ENCODE data around the gene BPHL.
"Not testable (repeated sequence)": the region's sequence is repeated elsewhere in the genome, so short reads cannot be mapped to it uniquely, and the experiment has no call there.

BPHL gene

DNA sequence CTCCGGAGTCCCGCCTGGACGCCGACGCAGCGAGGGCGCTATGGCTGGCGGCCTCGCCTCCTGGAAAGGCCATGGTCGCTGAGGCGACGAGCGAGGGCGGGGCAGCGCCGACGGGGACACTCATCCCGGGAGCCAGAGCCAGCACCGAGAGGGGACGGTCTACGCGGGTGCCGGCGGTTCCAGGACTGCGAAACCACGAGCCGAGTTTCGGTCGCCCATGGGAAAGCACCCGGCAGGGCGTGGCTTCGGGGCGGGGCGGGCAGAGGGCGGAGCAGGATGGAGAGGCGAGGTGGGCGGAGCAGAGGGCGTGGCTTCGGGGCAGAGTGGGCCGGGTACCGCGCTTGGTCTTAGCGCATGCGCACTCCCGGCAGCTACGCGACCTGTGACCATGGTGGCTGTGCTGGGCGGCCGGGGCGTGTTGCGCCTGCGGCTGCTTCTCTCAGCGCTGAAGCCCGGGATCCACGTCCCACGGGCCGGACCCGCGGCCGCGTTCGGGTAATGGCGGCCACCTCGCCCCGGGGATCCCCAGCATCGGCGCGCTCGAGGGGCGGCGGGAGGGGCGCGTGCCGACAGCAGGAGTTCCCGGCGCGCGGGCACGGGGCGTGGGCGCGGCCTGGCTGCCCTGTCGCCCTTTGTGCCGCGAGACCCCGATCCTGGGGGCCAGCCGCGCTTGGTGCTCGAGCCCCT is at the start of gene BPHL:
TSS of gene BPHL (plus strand) at position 359 of the 687 bp plus-strand sequence. CDS start at position 389, 30 bp downstream.
- DNase-seq (ENCODE audit: low spot score): peak; percentile 100

DNA sequence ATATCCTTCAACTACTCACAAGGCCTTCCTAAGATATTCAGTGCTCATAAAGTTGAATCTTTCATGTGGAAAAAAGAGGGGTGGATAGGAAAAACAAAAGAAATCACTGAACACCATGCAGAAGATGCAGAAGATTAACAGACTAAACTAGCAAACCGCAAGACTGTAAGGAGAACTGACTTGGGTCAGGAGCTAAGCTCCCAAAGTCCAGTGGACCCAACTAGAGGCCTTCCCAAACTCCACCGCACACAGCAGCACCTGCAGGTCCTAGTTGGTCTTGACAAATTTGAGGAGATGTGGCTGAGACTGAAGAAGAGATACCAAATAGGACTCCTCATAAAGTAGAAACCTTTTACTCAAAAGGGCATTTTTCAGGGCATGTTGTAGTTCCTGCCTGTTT is 46.9 kb upstream of the BPHL start:
- no peak for DNase-seq (ENCODE audit: low spot score)

DNA sequence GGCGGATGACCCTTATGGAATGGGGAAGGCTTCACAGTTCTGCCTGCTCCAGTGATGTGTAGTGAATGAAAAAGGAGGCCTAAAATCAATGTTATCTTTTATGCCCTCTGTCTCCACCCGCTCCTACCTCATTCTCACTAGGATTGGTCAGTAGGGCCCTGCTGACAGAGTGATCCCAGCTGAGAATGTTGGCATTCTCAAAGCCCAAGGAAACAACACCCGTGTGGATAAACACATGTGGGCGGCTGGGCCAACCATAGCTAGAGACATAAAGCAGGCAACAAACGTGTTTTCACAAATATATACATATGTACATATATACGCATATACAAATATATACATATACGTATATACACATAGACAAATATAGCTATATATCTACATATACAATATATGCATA is 45.7 kb upstream of the BPHL start:
- DNase-seq (ENCODE audit: low spot score): no peak

DNA sequence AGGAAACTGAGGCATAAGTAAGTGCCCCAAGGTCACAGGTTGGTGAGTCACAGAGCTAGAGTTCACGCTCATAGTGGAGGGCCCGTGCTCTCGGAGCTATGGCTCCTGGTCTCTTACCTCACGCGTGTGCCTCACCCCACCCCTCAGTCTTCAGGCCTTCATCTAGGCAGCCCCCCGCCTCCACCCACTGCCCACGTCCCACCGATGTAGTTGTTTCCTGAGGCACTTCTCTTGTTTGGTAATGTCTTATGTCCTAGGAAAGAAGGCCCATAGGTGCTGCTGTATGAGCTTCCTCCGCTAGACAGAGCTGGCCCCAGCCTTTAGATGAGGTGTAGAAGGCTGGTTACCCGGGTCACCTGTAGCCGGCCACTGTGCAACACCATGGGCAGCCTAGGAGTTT is 45.1 kb upstream of the BPHL start:
- no peak for DNase-seq (ENCODE audit: low spot score)

DNA sequence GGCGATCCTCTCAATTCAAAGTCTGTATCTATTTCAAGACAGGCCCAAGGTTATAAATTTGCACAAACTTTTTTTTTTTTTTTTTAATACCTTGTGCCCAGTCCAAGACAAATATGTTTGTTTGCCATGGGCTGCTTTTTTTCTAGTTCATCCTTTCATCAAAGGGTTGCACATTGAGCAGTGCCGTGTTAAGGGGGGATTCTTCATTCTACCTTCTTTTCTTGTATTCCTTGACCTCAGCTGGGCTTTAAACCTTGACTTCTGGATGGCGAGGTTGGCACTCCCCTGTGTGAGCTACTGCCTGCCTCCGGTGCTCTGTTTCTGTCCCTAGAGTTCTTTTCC is 42.8 kb upstream of the BPHL start:
- no peak for DNase-seq (ENCODE audit: low spot score)

DNA sequence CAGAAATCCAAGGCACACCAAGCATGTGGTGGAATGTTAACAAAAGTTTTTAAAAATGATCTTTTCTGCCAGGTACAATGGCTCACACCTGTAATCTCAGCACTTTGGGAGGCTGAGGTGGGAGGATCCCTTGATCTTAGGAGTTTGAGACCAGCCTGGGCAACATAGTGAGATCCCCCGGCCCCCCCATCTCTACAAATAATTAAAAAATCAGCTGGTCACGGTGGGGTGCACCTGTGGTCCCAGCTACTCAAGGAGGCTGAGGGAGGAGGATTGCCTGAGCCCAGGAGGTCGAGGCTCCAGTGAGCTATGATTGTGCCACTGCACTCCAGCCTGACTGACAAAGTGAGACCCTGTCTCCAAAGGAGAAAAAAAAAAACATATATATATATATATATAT is 42.2 kb upstream of the BPHL start:
- DNase-seq (ENCODE audit: low spot score): no peak

DNA sequence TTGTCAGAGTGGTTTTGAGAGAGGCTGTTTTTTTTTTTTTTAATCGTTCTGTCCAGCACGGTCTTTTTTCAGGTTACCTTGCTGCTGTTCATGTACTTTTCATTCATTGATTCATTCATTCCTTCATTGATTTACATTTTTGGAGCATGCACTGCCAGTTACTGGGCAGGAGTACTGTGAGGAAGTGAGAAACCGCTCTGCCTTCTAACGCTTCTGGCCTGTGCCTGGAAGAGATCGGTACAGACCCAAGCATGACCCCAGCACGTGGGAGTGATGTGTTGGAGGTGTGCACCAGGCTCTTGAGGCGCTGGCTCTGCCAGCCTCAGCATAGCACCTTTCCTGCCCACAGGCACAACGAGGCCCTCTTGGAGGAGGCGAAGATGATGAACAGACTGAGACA is 41.1 kb upstream of the BPHL start:
- no peak for DNase-seq (ENCODE audit: low spot score)

DNA sequence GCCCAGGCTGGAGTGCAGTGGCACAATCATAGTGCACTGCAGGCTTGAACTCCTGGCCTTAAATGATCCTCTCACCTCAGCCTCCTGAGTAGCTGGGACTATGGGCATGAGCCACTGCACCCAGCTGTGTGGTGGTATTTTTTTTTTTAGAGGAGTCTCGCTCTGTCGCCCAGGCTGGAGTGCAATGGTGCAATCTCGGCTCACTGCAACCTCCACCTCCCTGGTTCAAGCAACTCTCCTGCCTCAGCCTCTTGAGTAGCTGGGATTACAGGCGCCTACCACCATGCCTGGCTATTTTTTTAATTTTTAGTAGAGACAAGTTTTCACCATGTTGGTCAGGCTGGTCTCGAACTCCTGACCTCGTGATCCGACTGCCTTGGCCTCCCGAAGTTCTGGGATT is 39.6 kb upstream of the BPHL start:
- not testable (repeated sequence) for DNase-seq (ENCODE audit: low spot score)

DNA sequence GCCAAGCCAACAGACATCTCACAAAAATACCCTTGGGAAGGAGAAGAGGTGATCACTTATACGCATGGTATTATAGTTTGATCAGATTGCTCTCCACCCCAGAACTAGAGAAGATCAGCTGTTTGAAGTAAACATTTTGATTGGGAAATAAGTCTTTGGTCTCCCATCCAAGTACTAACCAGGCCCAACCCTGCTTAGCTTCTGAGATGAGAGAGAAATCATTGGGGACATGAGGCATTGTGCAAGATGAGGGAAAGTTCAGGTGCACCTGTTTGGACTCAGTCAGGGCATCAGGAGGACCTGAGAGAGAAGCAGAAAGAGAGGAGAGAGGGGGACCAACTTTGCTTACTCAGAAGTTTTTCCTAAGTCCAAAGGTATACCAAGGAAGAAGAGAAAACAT is 38.8 kb upstream of the BPHL start:
- DNase-seq (ENCODE audit: low spot score): no peak

DNA sequence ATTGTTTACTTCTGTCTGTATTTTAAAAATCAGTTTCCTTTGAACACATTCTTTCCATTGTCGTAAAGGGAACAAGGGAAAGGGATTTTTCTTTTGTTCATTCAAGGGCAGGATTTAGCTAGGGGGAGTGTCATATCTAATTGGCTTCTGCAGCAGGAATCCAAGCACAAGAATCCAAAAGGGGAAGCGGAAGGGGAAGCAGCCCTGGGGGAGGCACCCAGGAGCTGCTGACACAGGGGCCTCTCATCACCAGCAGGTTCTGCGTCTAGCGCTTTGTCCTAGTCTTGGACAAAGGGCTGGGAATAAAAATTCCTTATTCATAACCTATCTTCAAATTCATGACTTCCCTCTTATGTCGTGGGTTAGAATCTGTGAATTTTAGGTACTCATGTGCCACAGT is 36.6 kb upstream of the BPHL start:
- DNase-seq (ENCODE audit: low spot score): no peak

DNA sequence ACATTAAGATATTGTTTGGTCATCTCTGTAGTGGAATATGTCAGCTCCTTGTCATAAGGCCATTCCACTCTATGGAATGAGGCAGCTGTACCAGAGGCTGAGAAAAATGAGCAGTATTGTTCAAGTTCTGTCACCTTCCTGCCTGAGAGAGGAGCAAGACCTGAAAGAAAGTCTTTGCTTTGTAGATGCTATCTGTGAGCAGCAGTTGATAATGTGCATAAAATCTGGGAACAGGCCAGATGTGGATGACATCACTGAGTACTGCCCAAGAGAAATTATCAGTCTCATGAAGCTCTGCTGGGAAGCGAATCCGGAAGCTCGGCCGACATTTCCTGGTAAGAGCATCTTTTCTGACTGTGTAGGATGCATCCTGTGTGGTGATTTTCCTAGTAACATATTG is 33.4 kb upstream of the BPHL start:
- no peak for DNase-seq (ENCODE audit: low spot score)

DNA sequence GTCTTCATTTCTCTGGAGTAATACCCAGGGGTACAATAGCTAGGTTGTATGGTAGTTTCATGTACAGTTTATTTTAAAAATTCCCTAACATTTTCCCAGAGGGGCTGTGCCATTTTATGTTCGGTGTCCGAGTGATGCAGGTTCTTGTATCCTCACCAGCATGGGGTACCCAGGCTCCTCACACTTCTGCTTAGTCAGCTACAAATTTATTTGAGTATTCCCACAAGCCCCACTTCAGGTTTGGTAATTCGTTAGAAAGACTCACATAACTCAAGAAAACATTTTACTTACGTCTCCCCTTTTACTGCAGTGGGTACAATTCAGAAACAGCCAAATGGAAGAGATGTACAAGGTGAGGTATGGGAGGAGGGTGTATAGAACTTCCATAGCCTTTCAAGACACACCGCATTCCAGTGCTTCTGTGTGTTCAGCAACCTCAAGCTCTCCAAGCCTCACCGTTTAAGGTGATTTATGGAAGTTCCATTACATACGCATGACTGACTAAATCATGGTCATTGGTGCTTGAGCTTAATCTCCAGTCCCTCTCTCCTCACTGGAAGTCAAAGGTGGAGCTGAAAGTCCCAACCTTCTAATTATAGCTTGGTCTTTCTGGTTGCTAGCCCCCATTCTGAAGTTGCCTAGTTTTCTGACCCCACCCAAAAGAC is 32.1 kb upstream of the BPHL start:
- DNase-seq (ENCODE audit: low spot score): no peak

DNA sequence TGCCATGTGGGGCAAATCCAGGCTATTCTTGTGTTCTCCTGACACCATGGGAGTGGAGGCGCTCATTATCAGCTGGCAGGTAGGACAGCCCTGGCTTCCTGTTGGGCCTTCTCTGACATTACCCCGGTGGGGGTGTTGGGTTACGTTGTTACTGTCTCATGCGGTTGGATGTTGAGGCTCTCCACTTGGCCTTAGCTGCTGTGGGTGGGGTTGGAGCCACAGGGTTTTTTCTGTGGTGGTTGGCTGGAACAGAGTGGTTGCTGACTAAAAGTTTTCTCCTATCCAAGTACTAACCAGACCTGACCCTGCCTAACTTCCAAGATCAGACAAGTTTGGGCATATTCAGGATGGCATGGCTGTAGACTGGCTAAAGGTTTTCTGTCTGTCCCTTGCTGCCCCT is 30.1 kb upstream of the BPHL start:
- DNase-seq (ENCODE audit: low spot score): peak; percentile 64

DNA sequence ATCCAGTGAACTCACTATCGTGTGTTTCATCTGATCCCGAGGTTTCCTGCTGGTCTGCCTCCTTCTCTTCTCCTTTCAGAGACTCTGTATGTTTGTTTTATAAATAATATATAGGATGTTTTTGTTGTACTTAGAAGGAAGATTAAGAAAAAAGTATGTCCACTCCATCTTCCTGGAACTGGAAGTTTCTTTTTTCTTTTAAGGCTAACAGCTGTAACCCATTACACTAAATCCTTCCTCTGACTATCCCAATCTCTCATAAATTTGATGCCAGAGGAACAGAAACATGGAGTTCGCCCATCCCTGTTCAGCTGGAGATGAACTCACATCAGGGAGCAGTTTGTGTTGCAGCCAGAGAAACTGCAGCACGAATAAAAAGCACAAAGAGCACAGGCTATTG is 29.5 kb upstream of the BPHL start:
- DNase-seq (ENCODE audit: low spot score): peak; percentile 57

DNA sequence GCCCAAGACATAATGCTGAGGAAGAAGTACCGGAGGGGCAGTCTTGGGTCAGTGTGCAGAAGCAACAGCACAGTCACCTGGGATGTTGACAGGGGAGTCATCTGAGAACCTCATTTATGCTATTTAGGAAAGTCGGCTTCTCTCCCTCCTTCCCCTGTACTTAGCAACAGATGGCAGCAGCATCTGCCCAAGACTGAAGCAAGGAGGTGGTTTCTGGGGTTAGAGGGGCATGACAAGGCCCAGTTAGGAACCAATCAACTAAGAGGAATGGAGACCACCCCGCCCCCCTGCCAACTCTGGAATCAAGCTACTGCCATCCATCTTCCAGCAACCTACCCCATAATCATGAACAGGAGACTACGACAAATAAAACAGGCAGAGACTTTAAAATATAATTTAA is 28.5 kb upstream of the BPHL start:
- DNase-seq (ENCODE audit: low spot score): no peak

DNA sequence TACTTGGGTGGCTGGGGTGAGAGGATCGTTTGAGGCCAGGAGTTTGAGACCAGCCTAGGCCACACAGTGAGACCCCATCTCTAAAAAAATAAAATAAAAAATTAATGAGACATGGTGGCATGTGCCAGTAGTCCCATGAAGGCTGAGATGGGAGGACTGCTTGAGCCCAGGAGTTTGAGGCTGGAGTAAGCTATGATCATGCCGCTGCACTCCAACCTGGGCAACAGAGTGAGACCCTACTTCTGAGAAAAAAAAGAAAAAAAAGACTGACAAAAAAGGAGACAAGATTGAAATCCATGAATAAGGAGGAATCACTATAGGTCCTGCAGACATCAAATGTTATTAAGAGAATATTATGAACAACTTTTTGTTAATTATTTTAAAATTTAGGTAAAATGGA is 23.7 kb upstream of the BPHL start:
- no peak for DNase-seq (ENCODE audit: low spot score)

DNA sequence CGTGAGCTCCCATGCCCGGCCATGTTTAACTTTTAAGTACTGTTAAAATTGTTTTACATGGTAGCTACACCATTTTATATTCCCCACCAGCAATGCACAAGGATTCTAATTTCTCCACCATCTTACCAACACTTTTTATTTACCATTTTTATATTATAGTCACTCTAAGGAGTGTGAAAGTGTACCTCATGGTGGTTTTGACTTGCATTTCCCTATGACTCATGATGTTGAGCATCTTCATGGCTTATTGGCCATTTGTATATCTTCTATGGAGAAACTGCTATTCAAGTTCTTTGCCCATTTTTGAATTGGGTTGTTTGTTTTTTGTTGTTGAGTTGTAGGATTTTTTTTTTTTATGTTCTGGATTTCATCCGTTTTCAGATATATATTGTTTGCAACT is 15.6 kb upstream of the BPHL start:
- DNase-seq (ENCODE audit: low spot score): no peak

DNA sequence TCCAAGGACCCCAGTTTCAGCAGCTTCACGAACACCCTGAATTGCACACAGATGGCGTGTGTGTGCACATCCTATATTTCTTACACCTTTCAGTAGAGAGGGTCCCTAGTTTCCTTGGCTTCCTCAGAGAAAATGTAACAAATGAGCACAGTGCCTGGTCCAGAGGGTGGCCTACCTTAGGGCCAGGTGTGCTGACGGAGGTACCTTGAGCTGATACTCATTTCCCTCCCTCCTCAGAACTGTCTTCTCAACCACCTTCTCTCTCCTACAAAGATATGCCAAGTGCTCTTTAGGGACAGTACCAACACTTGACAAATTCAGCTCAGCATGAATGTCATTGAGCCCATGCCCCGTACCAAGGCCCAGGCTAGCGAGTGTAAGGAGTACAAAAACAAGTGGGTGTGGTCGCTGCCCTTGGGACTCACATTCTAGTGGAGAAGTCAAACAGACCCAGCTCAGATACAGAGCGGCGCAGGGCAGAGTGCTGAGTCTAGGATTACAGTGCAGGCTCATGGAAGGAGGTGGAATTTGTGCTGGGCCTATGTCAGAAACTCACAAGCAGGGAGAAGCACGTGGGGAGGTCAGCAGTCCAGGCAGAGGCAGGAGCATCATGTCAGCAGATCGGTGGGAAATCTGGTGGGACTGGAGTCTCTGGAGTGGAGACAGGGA is 9.6 kb upstream of the BPHL start:
- DNase-seq (ENCODE audit: low spot score): no peak

DNA sequence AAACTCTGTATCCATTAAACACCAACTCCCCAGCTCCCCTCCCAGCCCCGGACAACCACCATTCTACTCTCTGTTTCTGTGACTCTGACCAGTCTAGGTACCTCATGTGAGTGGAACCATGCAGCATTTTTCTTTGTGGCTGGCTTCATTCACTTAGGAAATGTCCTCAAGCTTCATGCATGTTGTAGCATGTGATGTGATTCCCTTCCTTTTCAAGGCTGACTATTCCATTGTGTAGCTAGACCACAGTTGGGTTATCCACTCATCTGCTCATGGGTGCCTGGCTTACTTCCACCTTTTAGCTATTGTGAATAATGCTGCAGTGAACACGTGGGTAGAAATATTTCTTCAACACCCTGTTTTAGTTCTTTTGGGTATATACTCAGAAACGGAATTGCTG is 8.8 kb upstream of the BPHL start:
- DNase-seq (ENCODE audit: low spot score): no peak

DNA sequence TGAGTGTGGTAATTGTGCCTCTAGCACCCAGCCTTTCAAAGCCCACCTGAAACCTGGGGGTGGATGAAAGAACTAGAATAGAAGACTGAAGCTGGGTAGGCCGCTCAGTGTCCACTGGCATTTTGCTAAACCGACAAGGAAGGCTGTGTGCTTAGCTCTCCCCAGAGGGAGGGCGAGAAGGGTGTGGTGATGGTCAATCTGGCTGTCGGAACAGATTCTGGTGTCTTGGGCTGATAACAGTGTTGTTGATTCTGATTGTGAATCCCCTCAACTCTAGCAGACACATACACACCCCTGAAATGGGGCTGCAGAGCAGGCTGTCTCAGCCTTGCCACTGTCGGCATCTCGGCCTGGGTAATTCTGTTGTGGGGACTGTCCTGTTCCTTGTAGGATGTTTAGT is 4.1 kb upstream of the BPHL start:
- no peak for DNase-seq (ENCODE audit: low spot score)

DNA sequence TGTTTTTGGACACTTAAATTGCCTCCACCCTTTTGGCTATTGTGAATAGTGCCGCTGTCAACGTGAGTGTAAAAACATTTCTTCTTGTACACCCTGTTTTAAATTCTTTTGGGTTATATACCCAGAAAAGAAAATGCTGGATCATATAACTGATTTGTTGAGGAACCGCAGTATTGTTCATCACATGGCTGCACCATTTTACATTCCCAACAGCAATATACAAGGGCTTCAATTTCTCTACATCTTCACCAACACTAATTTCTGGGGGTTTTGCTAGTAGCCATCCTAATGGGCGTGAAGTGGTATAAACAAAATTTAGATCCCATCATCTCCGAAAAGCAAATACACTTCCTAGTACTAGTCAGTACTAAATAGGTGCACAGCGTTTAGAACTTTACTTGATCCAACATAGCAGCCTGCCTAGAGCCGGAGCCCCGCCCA is 579 bp upstream of the BPHL start:
- DNase-seq (ENCODE audit: low spot score): no peak

DNA sequence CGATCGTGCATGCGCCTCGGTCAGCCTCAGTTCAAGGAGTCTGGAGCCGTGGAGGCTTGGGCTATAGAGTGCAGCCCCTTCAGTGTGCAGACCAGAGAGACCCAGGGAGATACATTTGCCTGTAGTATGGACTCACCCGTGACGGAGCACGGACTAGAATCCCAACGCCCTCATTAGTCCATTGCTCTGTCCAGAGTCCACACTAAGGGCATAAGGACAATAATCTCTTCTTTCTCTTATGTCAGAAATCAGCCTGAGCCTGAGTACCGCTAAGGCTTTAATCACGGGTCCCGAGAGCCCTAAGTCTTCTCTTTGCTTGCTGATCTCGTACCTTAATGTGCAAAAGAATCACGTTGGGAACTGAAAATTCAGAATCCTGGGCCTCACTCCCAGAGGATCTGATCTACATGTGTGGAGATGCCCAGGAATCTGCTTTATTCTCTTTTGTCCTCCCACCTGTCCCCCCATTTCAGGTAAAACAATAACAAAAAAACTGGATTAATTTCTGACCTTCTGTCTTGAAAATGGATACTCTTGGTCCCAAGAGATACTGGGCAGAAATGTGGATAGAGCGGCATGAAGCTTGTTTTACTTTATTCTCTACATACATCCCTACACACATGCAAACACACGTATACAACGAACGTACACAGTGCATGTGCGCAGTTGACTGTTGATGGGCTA is 671 bp downstream of the BPHL start:
- no peak for DNase-seq (ENCODE audit: low spot score)

DNA sequence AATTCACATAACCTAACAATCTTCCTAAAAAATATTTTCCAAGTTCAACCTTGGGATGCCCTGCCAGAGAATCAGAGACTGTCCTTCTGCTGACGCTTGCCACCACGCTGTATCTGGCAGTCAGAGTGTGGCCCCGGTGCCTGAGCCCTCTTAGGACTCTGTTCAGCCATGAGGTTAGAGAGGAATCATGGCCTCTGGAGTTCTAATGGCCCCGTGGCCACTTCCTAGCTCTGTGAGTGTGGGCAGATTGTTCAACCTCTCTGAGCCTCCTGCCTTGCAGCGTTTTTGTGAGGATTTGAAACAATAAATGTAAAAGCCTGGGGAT is 2.2 kb downstream of the BPHL start:
- no peak for DNase-seq (ENCODE audit: low spot score)
